ENCODE data around the gene AGBL1.

Gene AGBL1

DNA sequence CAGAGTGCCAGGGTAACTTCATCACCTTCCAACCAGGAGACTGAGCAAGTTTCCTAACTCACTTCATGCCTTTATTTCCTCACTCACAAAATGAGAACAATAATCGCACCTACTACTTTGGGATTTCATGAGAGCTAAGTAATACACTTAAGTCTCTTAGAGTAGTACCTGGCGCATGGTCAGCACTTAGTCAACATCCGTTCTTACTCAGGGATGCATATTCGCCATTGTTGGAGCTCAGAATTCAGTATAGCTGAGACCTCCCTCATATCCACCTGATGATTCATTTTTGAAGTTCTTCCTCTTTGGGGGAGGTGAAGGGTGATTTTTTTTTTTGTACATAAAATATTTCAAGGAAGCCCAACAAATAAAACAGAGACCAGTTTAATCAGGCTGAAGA, 188.2 kb downstream of the AGBL1 start:
- Mint-ChIP-seq H3K36me3 (no peaks in the 10 kb centered on the region), H3K4me1 (no peaks in the 10 kb centered on the region), H3K27me3 (peaks cover 3% of the 10 kb centered on the region), H3K27ac (no peak overlapping the region), H3K9me3 (no peaks in the 10 kb centered on the region), H3K4me3 (no peak overlapping the region)
- no peak for DNase-seq
- CTCF ChIA-PET, result no interaction called here

DNA sequence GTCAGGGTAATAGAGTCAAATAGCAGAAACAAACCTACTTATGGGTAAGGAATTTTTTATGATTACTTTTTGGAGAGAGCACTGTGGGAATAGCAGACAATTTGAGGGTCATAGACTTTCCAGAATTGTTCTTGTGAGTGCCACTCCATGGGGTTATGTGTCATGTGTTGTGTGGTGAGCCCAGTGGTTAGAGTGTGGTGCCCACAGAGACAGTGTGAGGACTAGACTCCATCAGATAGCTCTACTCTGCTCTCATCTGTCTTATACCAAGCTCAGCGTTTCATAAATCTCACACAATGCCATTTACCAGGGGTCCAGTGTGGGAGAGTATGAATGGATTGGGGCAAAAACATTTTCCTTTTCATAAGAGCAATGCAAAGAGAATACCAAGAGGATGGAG, 188.9 kb downstream of the AGBL1 start:
- DNase-seq, result no peak
- Mint-ChIP-seq H3K27ac (no peak overlapping the region), H3K9me3 (no peaks in the 10 kb centered on the region), H3K36me3 (no peaks in the 10 kb centered on the region), H3K27me3 (peaks cover 3% of the 10 kb centered on the region), H3K4me3 (no peak overlapping the region), H3K4me1 (no peaks in the 10 kb centered on the region)
- CTCF ChIA-PET, result no interaction called here

DNA sequence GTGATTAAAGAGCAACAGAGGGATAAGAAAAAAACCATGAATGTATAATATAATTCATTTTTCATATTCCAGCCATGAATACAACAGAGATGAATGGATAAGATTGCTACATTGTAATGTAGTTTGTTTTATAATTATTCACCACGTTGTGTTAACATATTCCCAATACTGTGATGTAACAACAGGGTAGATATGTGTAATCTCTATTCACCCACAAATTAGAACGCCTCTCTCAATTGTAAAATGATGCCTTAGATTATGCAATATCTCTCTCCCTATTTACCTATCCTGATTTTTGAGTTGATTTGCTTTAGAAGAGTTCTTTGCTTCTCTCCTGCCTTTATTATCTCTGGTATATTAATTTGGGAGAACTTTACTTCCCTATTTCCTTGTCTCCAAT, 193.6 kb downstream of the AGBL1 start:
- no peak for DNase-seq
- Mint-ChIP-seq H3K27me3 (no peaks in the 10 kb centered on the region), H3K4me1 (no peaks in the 10 kb centered on the region), H3K9me3 (no peaks in the 10 kb centered on the region), H3K27ac (no peak overlapping the region), H3K36me3 (no peaks in the 10 kb centered on the region), H3K4me3 (no peak overlapping the region)
- CTCF ChIA-PET, result no interaction called here

DNA sequence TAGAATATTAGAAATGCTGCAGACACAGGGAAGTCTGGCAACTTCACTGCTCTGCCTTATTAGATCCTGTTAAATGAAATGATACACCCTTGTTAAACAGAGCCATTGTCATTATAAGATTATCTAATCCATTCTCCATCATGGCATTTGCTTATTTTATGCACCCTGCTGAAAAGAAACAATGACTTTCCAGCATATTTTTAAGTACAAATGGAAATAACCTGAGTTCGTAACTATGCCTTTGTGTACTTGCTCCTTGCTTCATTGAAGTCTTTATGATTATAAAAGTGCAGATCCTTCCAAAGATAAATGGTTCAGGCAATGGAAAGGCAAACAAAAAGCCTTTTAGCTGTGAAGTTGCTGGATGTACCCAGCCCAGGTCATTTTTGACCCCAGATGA, 195.7 kb downstream of the AGBL1 start:
- DNase-seq, result no peak
- H3K4me3 Mint-ChIP-seq, result no peak overlapping the region
- no peaks in the 10 kb centered on the region for H3K4me1 Mint-ChIP-seq
- no peaks in the 10 kb centered on the region for H3K27me3 Mint-ChIP-seq
- H3K27ac Mint-ChIP-seq, result no peak overlapping the region
- no peaks in the 10 kb centered on the region for H3K36me3 Mint-ChIP-seq
- CTCF ChIA-PET, result no interaction called here
- no peaks in the 10 kb centered on the region for H3K9me3 Mint-ChIP-seq

DNA sequence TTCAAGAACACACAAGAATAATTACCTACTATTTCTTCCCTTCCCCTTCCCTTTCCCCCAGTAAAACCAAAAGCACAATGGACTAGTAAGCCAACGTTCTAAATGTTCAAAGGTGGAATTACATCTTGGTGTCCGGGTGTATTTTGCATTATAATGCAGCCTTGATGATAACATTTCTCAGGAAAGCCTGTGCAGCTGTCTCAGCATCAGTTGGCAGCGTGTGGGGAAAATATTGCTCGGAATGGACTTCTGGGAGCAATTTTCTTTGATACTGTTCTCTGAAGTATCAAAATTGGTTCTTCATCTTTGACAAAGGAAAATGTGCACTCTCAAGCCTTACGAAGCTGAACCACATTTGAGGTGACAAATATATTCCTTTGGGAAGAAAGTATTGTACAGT, 198.9 kb downstream of the AGBL1 start:
- no peak for DNase-seq
- CTCF ChIA-PET, result no interaction called here
- H3K36me3 Mint-ChIP-seq, result no peaks in the 10 kb centered on the region
- H3K27ac Mint-ChIP-seq, result no peak overlapping the region
- no peaks in the 10 kb centered on the region for H3K27me3 Mint-ChIP-seq
- H3K9me3 Mint-ChIP-seq, result no peaks in the 10 kb centered on the region
- no peak overlapping the region for H3K4me3 Mint-ChIP-seq
- H3K4me1 Mint-ChIP-seq, result no peaks in the 10 kb centered on the region

DNA sequence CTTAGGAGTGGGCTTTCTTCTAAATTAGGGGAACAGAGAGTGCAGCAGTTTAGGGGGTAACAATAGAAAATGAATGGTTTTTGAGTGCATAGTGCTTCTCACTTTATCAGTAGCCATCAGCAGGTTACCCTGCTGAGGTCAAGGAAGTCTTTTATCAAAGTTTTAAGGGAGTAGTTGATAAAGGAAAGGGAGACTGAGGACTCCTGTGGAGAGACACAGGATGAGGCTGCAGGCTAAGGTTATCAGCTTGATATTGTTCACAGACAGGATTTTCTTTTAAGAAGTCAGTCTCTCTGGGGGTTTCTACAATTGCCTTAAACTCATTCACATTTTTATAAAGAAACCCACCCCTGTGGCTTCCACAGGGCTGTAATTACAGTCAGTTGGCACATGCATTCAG, 205.0 kb downstream of the AGBL1 start:
- H3K4me3 Mint-ChIP-seq, result no peak overlapping the region
- DNase-seq, result no peak
- no peak overlapping the region for H3K27ac Mint-ChIP-seq
- H3K4me1 Mint-ChIP-seq, result no peaks in the 10 kb centered on the region
- CTCF ChIA-PET, result interaction anchor here (0.6 kb wide), 1 partner anchor 332 kb away, joined by 4 read pairs; no protein-coding TSS in a partner anchor
- no peaks in the 10 kb centered on the region for H3K27me3 Mint-ChIP-seq
- H3K36me3 Mint-ChIP-seq, result no peaks in the 10 kb centered on the region
- H3K9me3 Mint-ChIP-seq, result no peaks in the 10 kb centered on the region

DNA sequence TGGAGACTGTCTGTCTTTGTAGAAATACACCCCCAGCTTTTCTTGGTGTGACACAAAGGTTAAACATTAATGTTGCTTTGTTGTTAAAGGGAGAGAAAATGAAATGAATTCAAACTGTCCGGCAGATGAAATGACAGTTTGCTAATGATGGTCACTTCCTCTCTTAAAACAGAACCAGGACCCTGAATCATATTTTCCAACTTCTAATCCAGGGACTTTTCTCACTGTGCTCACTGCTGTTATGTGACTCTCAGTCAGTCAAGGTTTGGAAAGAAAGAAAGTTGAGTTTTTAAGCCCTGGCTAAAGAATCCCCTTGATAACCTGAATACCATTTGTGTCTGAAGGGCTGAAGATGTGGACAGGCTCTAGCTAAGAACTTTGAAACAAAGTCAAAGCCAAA, 215.8 kb downstream of the AGBL1 start:
- CTCF ChIA-PET, result no interaction called here
- DNase-seq, result no peak
- no peaks in the 10 kb centered on the region for H3K4me1 Mint-ChIP-seq
- H3K9me3 Mint-ChIP-seq, result no peaks in the 10 kb centered on the region
- H3K36me3 Mint-ChIP-seq, result no peaks in the 10 kb centered on the region
- H3K27me3 Mint-ChIP-seq, result no peaks in the 10 kb centered on the region
- H3K27ac Mint-ChIP-seq, result no peak overlapping the region
- H3K4me3 Mint-ChIP-seq, result no peak overlapping the region

DNA sequence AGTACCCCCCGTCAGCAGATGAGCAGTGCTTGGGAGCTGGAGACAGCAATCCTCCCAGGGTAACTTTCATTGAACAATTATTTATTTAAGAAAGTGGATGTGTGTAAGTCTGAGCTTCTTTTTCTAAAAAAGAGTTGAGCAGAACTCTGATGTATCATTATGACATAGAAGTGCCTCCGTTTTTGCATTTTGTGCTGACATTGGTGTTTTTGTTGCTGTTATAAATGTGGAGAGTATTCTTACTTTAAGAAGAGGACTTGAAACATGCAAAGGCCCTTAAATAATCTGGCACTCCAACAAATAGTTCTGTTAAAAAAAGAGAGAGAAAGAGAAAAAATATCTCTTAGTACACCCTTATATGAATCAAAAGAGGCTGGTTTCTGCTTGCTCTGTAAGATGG, 217.1 kb downstream of the AGBL1 start:
- Mint-ChIP-seq H3K9me3 (no peaks in the 10 kb centered on the region), H3K4me1 (no peaks in the 10 kb centered on the region), H3K36me3 (no peaks in the 10 kb centered on the region), H3K27ac (no peak overlapping the region), H3K4me3 (no peak overlapping the region), H3K27me3 (no peaks in the 10 kb centered on the region)
- CTCF ChIA-PET, result interaction anchor here (0.7 kb wide), 1 partner anchor 223 kb away, joined by 3 read pairs; no protein-coding TSS in a partner anchor
- DNase-seq, result no peak

DNA sequence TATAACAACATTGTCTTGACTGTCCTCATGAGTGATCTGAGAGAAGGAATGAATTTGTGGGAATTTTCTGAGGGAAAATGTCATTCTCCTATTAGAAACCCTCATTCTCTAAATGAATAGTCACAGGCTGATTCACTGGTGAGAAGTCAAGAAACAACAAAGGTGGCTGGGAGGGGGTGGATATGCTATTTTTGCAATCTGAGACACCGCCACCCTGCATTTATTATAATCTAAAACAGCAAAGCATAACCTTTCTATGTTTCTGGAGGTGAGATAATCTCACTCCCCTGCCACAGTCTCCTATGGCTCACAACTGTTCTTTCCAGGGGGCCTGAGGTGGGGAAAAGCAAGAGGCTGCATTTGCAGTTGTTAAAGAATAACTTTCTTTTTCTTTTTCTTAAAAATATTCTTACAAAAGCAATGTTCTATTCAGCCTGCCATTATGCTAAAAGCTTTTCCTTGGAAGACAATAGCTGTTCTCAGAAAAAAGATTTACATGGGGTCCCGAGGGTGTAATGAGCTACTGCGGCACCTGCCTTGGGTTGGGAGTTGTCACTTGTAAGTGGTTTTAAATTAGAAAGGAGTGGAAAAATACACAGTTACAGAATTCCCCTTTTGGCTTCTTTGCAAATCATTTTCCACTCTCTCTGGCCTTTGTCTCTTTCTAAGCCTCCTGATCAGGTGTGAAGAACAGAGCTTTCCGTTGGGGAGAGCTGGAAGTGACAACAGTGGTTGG, 220.9 kb downstream of the AGBL1 start:
- no peaks in the 10 kb centered on the region for H3K36me3 Mint-ChIP-seq
- no peak for DNase-seq
- H3K4me3 Mint-ChIP-seq, result no peak overlapping the region
- H3K9me3 Mint-ChIP-seq, result no peaks in the 10 kb centered on the region
- CTCF ChIA-PET, result no interaction called here
- H3K27ac Mint-ChIP-seq, result no peak overlapping the region
- H3K4me1 Mint-ChIP-seq, result no peaks in the 10 kb centered on the region
- H3K27me3 Mint-ChIP-seq, result no peaks in the 10 kb centered on the region

DNA sequence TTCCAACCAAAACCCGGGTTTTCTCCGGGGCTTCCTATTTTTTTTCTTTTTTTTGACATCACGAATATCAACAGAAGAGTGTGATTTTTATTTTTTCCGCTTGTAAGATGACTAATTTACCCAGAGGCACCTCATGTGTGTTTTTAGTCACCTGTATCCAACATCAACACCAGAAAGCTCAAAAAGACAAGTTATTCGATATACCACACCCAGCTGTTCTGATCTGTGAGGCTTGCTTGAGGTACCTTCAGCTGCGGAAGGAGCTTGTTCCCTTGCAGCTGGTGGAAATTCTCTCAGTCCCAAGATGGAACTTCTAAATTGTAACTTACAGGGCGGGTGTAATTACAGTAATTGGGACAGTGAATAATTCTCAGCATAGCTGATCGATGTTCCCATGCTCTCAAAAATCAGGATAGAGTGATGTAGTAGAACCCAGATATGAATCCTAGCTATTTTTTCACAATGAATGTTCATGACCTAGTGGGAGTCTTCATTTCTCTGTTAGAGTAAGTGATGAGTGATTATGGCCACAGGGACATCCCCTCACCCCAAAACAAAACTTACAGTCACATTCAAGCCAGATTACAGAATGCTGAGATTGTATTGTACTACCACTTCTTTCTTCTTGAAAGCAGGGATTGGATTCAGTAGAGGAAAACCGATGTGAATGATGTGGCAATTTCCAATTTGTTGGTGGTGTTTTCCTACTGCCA, 232.1 kb downstream of the AGBL1 start:
- DNase-seq, result no peak
- CTCF ChIA-PET, result no interaction called here
- Mint-ChIP-seq H3K9me3 (no peaks in the 10 kb centered on the region), H3K27me3 (no peaks in the 10 kb centered on the region), H3K4me1 (no peaks in the 10 kb centered on the region), H3K4me3 (no peak overlapping the region), H3K27ac (no peak overlapping the region), H3K36me3 (no peaks in the 10 kb centered on the region)

DNA sequence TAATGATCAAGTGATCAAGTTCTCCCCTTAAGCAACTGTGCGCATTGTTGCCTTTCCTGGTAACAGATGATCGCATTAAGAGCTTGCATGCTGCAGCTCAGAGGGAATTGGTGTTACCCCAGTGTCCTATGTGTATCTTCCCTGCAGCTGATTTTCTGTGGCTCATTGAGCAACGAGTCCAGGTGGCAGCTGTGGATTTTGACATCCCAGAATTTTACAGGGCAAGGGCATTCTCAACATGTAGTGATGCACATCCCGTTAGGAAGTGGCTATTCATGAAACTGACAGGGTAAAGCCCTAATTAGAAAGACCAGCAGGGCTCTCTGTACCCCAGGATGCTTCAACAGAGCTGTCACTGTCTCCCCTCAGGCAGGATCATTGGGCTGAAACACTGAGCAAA, 232.8 kb downstream of the AGBL1 start:
- Mint-ChIP-seq H3K4me3 (no peak overlapping the region), H3K9me3 (no peaks in the 10 kb centered on the region), H3K27me3 (no peaks in the 10 kb centered on the region), H3K4me1 (no peaks in the 10 kb centered on the region), H3K27ac (no peak overlapping the region), H3K36me3 (no peaks in the 10 kb centered on the region)
- DNase-seq, result no peak
- CTCF ChIA-PET, result no interaction called here

DNA sequence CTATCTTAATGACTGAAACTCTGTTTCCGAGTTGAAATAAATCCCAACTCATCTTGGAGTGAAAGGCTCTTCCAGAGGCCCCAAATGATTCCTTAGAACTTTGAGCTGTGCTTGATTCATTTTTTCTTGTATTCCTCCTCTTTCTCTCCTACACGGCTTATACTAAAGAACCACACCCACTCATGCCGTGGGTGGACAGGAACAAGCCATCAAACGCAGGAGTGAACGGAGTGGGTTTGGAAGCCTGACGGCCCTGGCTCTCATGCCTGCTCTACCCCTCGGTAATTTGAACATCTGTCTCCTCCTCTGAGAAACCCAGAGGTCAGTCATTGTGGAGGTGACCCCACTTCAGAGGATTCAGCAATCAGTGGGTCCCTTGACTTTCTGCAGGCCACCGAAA, 236.5 kb downstream of the AGBL1 start:
- Mint-ChIP-seq H3K4me3 (no peak overlapping the region), H3K36me3 (no peaks in the 10 kb centered on the region), H3K27ac (no peak overlapping the region), H3K27me3 (no peaks in the 10 kb centered on the region), H3K9me3 (no peaks in the 10 kb centered on the region), H3K4me1 (no peaks in the 10 kb centered on the region)
- DNase-seq, result no peak
- CTCF ChIA-PET, result no interaction called here

DNA sequence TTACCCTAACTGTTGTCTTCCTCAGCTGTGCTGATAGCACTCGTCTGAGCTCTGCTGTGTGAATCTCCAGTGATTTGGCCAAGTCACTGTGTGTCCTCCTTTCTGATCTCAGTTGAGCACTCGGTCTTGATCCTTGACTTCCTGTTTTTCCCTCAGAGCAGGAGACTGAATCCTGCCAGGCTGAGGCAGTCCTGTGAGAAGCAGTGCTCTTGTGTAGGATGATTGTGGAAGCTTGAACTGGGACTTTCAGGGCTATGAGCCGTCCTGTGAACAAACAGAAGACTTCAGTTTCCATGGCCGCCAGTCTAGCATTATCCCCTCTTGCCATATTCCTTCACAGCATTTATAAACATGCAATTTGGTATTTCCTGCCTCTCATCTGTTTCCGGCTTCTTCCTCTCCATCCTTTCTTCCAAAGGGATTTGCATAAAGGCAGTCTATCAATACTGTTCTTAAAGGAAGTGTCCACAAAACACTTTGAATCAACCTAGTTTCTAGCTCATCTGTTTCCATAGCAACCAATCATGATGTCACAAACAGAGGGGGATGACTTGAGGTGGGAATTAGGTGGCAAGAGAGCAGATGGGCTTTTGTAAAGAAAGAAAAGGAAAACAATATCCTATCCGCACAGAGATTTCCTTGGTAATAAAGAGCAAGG, 237.2 kb downstream of the AGBL1 start:
- Mint-ChIP-seq H3K36me3 (no peaks in the 10 kb centered on the region), H3K27ac (no peak overlapping the region), H3K4me1 (no peaks in the 10 kb centered on the region), H3K4me3 (no peak overlapping the region), H3K27me3 (no peaks in the 10 kb centered on the region), H3K9me3 (no peaks in the 10 kb centered on the region)
- CTCF ChIA-PET, result interaction anchor here (0.6 kb wide), 1 partner anchor 619 kb away, joined by 3 read pairs; no protein-coding TSS in a partner anchor
- no peak for DNase-seq

DNA sequence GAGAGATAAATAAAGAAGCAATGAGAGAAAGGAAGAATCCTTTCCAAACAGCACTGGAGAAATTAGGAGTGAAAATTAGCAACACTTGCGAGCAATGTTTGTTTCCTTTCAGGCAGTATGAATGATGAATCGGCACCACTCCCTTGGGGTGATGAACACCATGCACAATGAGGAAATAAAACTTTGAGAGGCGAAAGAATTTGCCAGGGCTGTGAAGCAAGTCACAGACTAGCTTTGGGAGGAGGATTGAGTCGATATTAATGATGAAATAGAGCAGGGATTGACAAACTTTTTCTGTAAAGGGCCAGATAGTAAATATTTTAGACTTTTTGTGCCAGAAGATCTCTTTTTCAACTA, 237.7 kb downstream of the AGBL1 start:
- no peak for DNase-seq
- Mint-ChIP-seq H3K27ac (no peak overlapping the region), H3K4me1 (no peaks in the 10 kb centered on the region), H3K4me3 (no peak overlapping the region), H3K36me3 (no peaks in the 10 kb centered on the region), H3K9me3 (no peaks in the 10 kb centered on the region), H3K27me3 (no peaks in the 10 kb centered on the region)
- CTCF ChIA-PET, result interaction anchor here (0.6 kb wide), 1 partner anchor 618 kb away, joined by 3 read pairs; no protein-coding TSS in a partner anchor

DNA sequence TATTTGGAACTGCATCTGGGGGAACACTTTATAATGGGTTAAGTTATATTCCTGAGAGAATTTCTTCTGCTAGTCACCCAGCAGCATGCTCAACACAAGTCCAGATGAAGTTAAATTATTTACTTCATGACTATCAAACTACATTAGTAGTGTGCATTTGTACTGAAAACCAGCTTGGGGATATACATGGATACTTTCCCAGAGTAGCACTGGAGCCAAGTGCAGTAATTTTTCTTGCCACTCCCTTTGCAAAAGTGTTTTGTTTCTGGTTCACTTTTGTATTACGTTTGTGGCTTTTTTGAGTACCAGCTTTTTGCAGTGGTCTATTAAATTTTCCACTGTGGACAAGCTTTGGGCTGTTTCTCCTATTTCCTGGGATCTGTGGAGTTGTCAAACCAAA, 243.0 kb downstream of the AGBL1 start:
- no peak overlapping the region for H3K27ac Mint-ChIP-seq
- H3K4me1 Mint-ChIP-seq, result no peaks in the 10 kb centered on the region
- H3K9me3 Mint-ChIP-seq, result no peaks in the 10 kb centered on the region
- DNase-seq, result no peak
- H3K36me3 Mint-ChIP-seq, result no peaks in the 10 kb centered on the region
- no peaks in the 10 kb centered on the region for H3K27me3 Mint-ChIP-seq
- no peak overlapping the region for H3K4me3 Mint-ChIP-seq
- CTCF ChIA-PET, result no interaction called here
